Measurements from ENCODE around the gene DNAI1. TPM values are rescaled to one million over a fixed set of nuclear protein-coding genes. Genes with fewer than 3 reads are reported as not detected.

DNAI1 gene
- total RNA-seq, 4 donors from 2014 or later, result 0.51 TPM; not detected in 3

DNA sequence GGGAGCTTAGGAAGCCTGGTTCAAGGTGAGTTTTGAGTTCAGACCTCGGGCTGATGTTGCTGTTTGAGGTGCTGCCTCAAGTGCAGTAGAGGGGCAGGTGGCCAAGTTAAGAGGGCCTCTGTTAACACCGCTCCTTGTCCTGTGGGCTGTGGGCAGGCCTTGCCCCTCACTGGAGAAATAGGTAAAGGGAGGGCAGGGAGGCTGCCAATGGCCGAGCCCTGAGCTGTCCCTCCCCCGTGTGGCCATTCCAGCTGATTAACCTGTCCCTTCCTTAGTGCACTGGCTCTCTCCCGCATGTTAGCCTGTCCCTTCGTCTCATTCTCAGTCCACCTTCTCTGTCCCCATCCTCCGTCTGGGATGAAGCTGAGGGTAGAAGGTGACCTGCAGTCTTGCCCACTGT, 109.5 kb downstream of the DNAI1 start:
- TF ChIP-seq, protein P1, sequence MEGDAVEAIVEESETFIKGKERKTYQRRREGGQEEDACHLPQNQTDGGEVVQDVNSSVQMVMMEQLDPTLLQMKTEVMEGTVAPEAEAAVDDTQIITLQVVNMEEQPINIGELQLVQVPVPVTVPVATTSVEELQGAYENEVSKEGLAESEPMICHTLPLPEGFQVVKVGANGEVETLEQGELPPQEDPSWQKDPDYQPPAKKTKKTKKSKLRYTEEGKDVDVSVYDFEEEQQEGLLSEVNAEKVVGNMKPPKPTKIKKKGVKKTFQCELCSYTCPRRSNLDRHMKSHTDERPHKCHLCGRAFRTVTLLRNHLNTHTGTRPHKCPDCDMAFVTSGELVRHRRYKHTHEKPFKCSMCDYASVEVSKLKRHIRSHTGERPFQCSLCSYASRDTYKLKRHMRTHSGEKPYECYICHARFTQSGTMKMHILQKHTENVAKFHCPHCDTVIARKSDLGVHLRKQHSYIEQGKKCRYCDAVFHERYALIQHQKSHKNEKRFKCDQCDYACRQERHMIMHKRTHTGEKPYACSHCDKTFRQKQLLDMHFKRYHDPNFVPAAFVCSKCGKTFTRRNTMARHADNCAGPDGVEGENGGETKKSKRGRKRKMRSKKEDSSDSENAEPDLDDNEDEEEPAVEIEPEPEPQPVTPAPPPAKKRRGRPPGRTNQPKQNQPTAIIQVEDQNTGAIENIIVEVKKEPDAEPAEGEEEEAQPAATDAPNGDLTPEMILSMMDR (IDR thresholded peaks at IDR 0.05; ENCODE audit: low read depth), result no peak

DNA sequence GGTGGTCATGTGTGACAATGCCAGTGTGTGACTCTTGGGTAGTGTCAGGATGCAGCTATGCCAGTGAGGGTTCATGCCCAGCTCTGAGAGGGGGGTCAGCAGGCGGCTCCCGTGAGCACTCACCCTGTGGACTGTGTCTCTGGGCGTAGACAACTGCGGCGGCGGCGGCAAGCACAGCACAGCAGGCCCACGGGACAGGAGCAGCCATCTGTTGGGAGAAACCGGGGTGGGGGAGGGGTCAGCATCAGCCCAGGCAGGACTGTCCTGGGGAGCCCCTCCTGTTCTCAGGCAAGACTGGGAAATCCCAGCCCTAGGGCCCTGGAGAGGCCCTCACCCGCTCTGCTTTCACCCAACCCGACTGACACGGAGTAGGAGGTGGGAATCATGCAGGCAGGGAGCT, 110.2 kb downstream of the DNAI1 start:
- TF ChIP-seq, protein P1 (IDR thresholded peaks at IDR 0.05; ENCODE audit: low read depth), result no peak

DNA sequence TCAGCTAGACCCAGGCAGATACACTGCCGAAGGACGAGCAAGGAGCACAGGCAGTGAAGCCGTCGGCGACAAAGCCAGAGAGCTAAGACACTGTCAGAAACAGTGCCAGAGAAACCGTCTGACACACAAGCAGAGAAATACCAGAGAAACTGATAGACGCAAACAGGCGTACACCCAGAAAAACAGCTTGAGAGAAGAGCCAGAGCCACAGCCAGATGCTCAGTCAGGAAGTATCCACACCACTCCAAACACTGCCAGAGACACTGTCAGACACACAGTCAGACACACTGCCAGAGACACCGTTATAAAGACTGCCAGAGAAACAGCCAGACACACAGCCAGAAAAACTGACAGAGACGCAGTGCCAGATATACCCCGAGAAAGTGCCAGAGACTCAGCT, 111.8 kb downstream of the DNAI1 start:
- TF ChIP-seq, protein P1 (IDR thresholded peaks at IDR 0.05; ENCODE audit: low read depth), result no peak

Small RNA genes within 50 kb of the gene (small RNA-seq; reads per million reads assigned to genes)
- gene RN7SKP24, result not detected

Other genes starting within 250 kb of the DNAI1 start
- 1 to 10 TPM in 1 of 4 donors, under 1 TPM in 3; 0.57 to 1.4 (median 0.77) TPM for gene KIF24, start 129.5 kb upstream of the DNAI1 start, total RNA-seq
- gene NUDT2, start 129.2 kb upstream of the DNAI1 start, total RNA-seq, result 10 to 100 TPM; 13.0 to 29.2 (median 21.6) TPM
- 10 to 100 TPM in 3 of 4 donors, 1 to 10 TPM in 1; 3.7 to 15.7 (median 12.9) TPM for gene MYORG, start 81.9 kb upstream of the DNAI1 start, total RNA-seq
- 10 to 100 TPM in 1 of 4 donors, 1 to 10 TPM in 3; 5.1 to 13.9 (median 7.9) TPM for gene FAM219A, start 235 bp upstream of the DNAI1 start, total RNA-seq
- 1 to 10 TPM in 2 of 4 donors, not detected in 2; 1.5 to 1.9 TPM for gene ENHO, start 64.2 kb downstream of the DNAI1 start, total RNA-seq
- 100 to 1,000 TPM in 1 of 4 donors, 10 to 100 TPM in 3; 17.5 to 130 (median 49.1) TPM for gene CNTFR, start 130.9 kb downstream of the DNAI1 start, total RNA-seq
- 10 to 100 TPM; 18.4 to 27.3 (median 22.4) TPM for gene RPP25L, start 153.3 kb downstream of the DNAI1 start, total RNA-seq
- 10 to 100 TPM; 41.4 to 57.5 (median 51.7) TPM for gene DCTN3, start 161.7 kb downstream of the DNAI1 start, total RNA-seq
- gene ARID3C, start 170.3 kb downstream of the DNAI1 start, total RNA-seq, result not detected
- 10 to 100 TPM; 34.1 to 86.7 (median 68.7) TPM for gene SIGMAR1, start 179.0 kb downstream of the DNAI1 start, total RNA-seq
- gene GALT, start 187.9 kb downstream of the DNAI1 start, total RNA-seq, result 10 to 100 TPM; 22.9 to 41.1 (median 30.2) TPM
- 10 to 100 TPM; 10.4 to 24.9 (median 20.3) TPM for gene IL11RA, start 193.4 kb downstream of the DNAI1 start, total RNA-seq
- not detected for gene CCL27, start 203.9 kb downstream of the DNAI1 start, total RNA-seq
- 1 to 10 TPM in 2 of 4 donors, under 1 TPM in 1, not detected in 1; 0.85 to 5.8 (median 4.8) TPM for gene CCL19, start 232.5 kb downstream of the DNAI1 start, total RNA-seq